B cell (primary cell): ENCODE measurements around the gene TAF1A.

Experiments
- CTCF ChIP-seq: fragments of 200-600 bp; IDR thresholded peaks from one replicate; pipeline ENCODE4 v1.8.0; 2022; ENCODE audit warnings: antibody characterized with exemption, mild to moderate bottlenecking
- EZH2 ChIP-seq: IDR thresholded peaks from 2 replicates; pipeline ENCODE4 v1.6.1; 2012; ENCODE audit warnings: borderline replicate concordance, low read depth, mild to moderate bottlenecking, moderate library complexity, low read length; ENCODE audit not compliant: insufficient read depth, poor library complexity, severe bottlenecking

- TF ChIP-seq CTCF, result no peak
- TF ChIP-seq EZH2, result no peak
These were observed 54.3 kb downstream of the TAF1A start for GRCh38 chr1:222535455-222535854.
